Measurements from ENCODE around the gene ARL6IP6.

- TF ChIP-seq CTCF (IDR thresholded peaks at IDR 0.05) (no peak), SIN3A (IDR thresholded peaks at IDR 0.05; ENCODE audit: borderline replicate concordance, insufficient read depth, low read depth, low read length) (no peak), REST (IDR thresholded peaks at IDR 0.05; ENCODE audit: insufficient read depth in 1 of 2, low read depth in 2 of 2, low read length in 1 of 2) (no peak), POLR2AphosphoS5 (IDR thresholded peaks at IDR 0.05; ENCODE audit: low read depth, low read length) (no peak), TCF7L2 (IDR thresholded peaks at IDR 0.05; ENCODE audit: low read depth, low read length) (no peak)
Observed at GRCh38 chr2:152782171-152782570, 63.8 kb downstream of the ARL6IP6 start.

Measured in Panc1 (cell line).